ENCODE measurements around the gene LRPAP1.
"Not testable (repeated sequence)": the region's sequence is repeated elsewhere in the genome, so short reads cannot be mapped to it uniquely, and the experiment has no call there.

DNA sequence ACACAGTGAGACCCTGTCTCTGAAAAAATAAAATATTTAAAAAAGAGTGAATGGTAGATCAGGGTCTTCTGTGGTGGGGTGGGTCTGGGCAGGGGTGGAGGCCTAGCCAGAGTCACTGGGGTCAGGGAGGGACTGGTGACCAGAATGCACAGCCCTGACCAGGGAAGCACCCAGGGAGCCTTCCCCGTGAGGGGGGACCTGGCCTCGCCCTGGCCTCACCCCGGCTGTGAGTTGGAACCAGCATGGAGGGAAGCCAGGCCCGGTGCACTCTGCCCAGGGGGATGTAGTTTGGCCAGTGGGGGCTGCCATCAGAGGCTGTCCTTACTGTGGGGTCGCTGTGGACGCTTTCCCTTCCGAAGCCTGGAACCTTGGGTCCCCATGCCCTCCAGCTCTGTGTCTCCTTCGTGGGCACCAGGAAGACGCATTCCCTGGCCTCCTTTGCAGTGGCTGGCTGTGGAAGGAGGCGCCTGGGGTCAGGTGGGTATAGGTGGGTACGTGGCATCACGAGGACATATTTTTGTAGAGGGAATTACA is 18.6 kb upstream of the LRPAP1 start:
- TF ChIP-seq, protein P1, sequence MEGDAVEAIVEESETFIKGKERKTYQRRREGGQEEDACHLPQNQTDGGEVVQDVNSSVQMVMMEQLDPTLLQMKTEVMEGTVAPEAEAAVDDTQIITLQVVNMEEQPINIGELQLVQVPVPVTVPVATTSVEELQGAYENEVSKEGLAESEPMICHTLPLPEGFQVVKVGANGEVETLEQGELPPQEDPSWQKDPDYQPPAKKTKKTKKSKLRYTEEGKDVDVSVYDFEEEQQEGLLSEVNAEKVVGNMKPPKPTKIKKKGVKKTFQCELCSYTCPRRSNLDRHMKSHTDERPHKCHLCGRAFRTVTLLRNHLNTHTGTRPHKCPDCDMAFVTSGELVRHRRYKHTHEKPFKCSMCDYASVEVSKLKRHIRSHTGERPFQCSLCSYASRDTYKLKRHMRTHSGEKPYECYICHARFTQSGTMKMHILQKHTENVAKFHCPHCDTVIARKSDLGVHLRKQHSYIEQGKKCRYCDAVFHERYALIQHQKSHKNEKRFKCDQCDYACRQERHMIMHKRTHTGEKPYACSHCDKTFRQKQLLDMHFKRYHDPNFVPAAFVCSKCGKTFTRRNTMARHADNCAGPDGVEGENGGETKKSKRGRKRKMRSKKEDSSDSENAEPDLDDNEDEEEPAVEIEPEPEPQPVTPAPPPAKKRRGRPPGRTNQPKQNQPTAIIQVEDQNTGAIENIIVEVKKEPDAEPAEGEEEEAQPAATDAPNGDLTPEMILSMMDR (IDR thresholded peaks at IDR 0.05) = not testable (repeated sequence)
- TF ChIP-seq POLR2A (IDR thresholded peaks at IDR 0.05) = not testable (repeated sequence)
